Activated B cell treated with CpG ODN at 0.5 μM for 24 hours (primary cell): ENCODE data around the gene SLC2A8. TPM values are rescaled to one million over a fixed set of nuclear protein-coding genes. Genes with fewer than 3 reads are reported as not detected.

Source experiments
- ATAC-seq: fragments of 200-7000 bp; cut with Tn5 transposase; one replicate; pipeline ENCODE4 v1.10.0; 2021; ENCODE audit warnings: low read depth, mild to moderate bottlenecking, moderate library complexity
- CTCF ChIA-PET: fragments of 350-600 bp; sonication (Branson Sonifier 250); formaldehyde crosslinking; loops from one replicate; lab custom pipeline; 2021; ENCODE audit warnings: antibody characterized with exemption; lab: Charles Lee
- POLR2A ChIA-PET: fragments of 350-600 bp; sonication (Branson Sonifier 250); formaldehyde crosslinking; loops from one replicate; lab custom pipeline; 2021; ENCODE audit warnings: antibody characterized with exemption; lab: Charles Lee
- DNase-seq: peaks from one replicate; pipeline ENCODE4 v3.0.0; 2022
- H3K27ac Mint-ChIP-seq: one replicate; pipeline ENCODE4 v1.8.0; 2020; ENCODE audit warnings: mixed read lengths
- H3K27me3 Mint-ChIP-seq: one replicate; pipeline ENCODE4 v1.8.0; 2021; ENCODE audit warnings: mixed read lengths
- H3K36me3 Mint-ChIP-seq: one replicate; pipeline ENCODE4 v1.8.0; 2021; ENCODE audit warnings: low read depth, mixed read lengths
- H3K4me1 Mint-ChIP-seq: one replicate; pipeline ENCODE4 v1.8.0; 2021; ENCODE audit warnings: mixed read lengths
- H3K4me3 Mint-ChIP-seq: one replicate; pipeline ENCODE4 v1.8.0; 2020; ENCODE audit warnings: mild to moderate bottlenecking, mixed read lengths
- H3K9me3 Mint-ChIP-seq: one replicate; pipeline ENCODE4 v1.8.0; 2020; ENCODE audit warnings: mixed read lengths
- CTCF ChIP-seq: fragments of 200-600 bp; IDR thresholded peaks from one replicate; pipeline ENCODE4 v1.8.0; 2022; ENCODE audit warnings: antibody characterized with exemption, mild to moderate bottlenecking
- intact Hi-C: fragments of 100-400 bp; cut with micrococcal nuclease; formaldehyde crosslinking; loops from one replicate; pipeline ENCODE4 v1.15.1; 2024
- total RNA-seq: library from RNA; stranded (reverse); gene quantifications from 2 replicates; pipeline ENCODE4 v1.2.3, GENCODE V29; 2022

SLC2A8 gene
- total RNA-seq, 1 donor from 2014 or later, result 17.1 TPM

GRCh38 chr9:127422787-127423186, 25.8 kb downstream of the SLC2A8 start:
- POLR2A ChIA-PET, result interaction anchor here (2.0 to 2.5 kb wide), 2 partner anchors 28 to 199 kb away, joined by 12 to 39 read pairs; partner anchors contain the start of genes LRSAM1 and RPL12
- H3K4me3 Mint-ChIP-seq, result peak overlapping the region; percentile 99
- TF ChIP-seq CTCF, result no peak
- H3K27ac Mint-ChIP-seq, result peak overlapping the region; percentile 98
- ATAC-seq, result no peak
- no peak for DNase-seq
- H3K36me3 Mint-ChIP-seq, result peaks cover 17% of the 10 kb centered on the region
- H3K9me3 Mint-ChIP-seq, result no peaks in the 10 kb centered on the region
- peaks cover 45% of the 10 kb centered on the region for H3K4me1 Mint-ChIP-seq
- CTCF ChIA-PET, result no interaction called here
- no peaks in the 10 kb centered on the region for H3K27me3 Mint-ChIP-seq
- intact Hi-C loops, result no loop called here

GRCh38 chr9:127423476-127423933, 26.5 kb downstream of the SLC2A8 start:
- H3K9me3 Mint-ChIP-seq, result no peaks in the 10 kb centered on the region
- H3K4me3 Mint-ChIP-seq, result peak overlapping the region; percentile 99
- H3K27me3 Mint-ChIP-seq, result no peaks in the 10 kb centered on the region
- no peak for ATAC-seq
- DNase-seq, result no peak
- ChIA-PET CTCF (interaction anchor here (1.3 kb wide), 1 partner anchor 209 kb away, joined by 3 read pairs; no protein-coding TSS in a partner anchor), POLR2A (interaction anchor here (1.0 to 2.5 kb wide), 9 partner anchors 10 to 1129 kb away, joined by 3 to 39 read pairs (median 6); partner anchors contain the start of genes LRSAM1, RPL12, SLC2A8 and SPTAN1)
- TF ChIP-seq CTCF, result no peak
- intact Hi-C loops, result no loop called here
- H3K27ac Mint-ChIP-seq, result peak overlapping the region; percentile 98
- H3K4me1 Mint-ChIP-seq, result peaks cover 46% of the 10 kb centered on the region
- H3K36me3 Mint-ChIP-seq, result peaks cover 22% of the 10 kb centered on the region

DNA sequence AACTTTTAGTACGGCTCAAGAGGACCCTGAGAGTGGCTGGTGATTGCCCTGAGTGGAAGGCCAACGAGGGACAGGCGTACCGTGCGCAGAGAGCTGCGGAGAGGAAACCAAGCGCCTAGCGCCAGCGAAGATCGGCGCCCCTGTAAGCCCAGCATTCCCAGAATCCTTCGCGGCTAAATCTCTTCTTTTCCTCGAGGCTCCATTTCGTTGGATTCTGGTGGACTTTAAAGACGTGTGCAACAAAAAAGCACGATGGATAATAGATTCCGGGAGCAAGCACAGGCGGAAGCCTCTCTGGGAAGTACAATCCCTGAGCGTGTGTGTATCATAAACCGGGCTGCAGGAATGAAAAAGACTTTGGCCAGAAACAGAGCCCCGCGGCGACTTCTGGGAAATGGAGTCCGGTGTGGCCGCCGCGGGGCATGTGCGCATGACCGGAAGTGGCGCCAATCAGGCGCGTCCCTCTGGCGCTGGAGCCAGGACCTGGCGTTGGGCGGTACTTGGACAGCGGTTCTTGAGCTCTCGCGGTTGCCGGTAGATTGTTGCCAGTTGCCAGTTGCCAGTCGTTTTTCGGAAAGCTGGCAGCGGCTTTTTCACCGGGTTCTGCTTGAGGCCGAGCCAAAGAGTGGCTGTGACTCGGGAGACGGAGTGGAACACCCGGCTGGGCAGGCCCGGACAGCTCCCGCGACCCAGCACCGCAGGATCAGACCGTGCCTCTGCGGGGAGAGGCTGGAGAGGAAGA, 27.1 kb downstream of the SLC2A8 start, which contains the start of gene ZNF79:
Gene ZNF79, plus strand, starts transcription at position 449 of the 742 bp plus-strand sequence. CDS start 406 bp downstream, outside the sequence.
- Mint-ChIP-seq H3K27ac (peak within 1 kb of the TSS; percentile 98), H3K36me3 (peaks cover 27% of the 10 kb centered on the region), H3K4me3 (peak within 1 kb of the TSS; percentile 99), H3K27me3 (no peaks in the 10 kb centered on the region), H3K9me3 (no peaks in the 10 kb centered on the region), H3K4me1 (peaks cover 41% of the 10 kb centered on the region)
- CTCF ChIA-PET, result interaction anchor here (1.3 kb wide), 1 partner anchor 210 kb away, joined by 3 read pairs; no protein-coding TSS in a partner anchor
- no peak for TF ChIP-seq CTCF
- intact Hi-C loops, result loop anchor here (1.0 to 2.0 kb wide), 4 partner anchors 27 to 209 kb away; partner anchors contain the start of genes LRSAM1, RPL12 and SLC2A8
- POLR2A ChIA-PET, result interaction anchor here (0.6 to 2.5 kb wide), 15 partner anchors 8 to 1128 kb away, joined by 3 to 39 read pairs (median 4); partner anchors contain the start of genes LRSAM1, RPL12, SLC2A8 and SPTAN1
- DNase-seq (peak; percentile 93), ATAC-seq (peak; percentile 94)

DNA sequence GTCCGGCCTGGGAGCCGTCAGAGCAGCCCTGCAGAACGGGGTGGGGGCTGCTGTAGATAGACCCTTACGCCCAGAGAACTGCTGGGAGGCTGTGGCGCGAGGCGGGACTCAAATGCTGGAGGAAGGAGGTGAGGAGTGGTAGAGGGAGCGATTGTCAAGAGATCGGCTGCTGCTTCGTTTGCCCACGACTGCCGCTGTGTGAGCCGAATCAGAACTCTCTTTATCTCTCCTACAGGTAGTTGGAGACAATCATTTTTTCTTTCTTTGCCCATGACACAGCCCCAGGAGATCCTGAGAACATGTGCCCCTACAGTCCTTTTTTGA, 27.7 kb downstream of the SLC2A8 start:
- no peaks in the 10 kb centered on the region for H3K9me3 Mint-ChIP-seq
- DNase-seq (no peak), ATAC-seq (no peak)
- POLR2A ChIA-PET, result interaction anchor here (0.6 to 2.5 kb wide), 14 partner anchors 9 to 1128 kb away, joined by 3 to 39 read pairs (median 4); partner anchors contain the start of genes LRSAM1, RPL12, SLC2A8 and SPTAN1
- H3K27ac Mint-ChIP-seq, result peak overlapping the region; percentile 98
- peaks cover 30% of the 10 kb centered on the region for H3K36me3 Mint-ChIP-seq
- H3K4me3 Mint-ChIP-seq, result peak overlapping the region; percentile 99
- H3K27me3 Mint-ChIP-seq, result no peaks in the 10 kb centered on the region
- peaks cover 41% of the 10 kb centered on the region for H3K4me1 Mint-ChIP-seq
- no peak for TF ChIP-seq CTCF
- intact Hi-C loops, result loop anchor here (1.0 to 2.0 kb wide), 4 partner anchors 27 to 210 kb away; partner anchors contain the start of genes LRSAM1, RPL12 and SLC2A8
- CTCF ChIA-PET, result interaction anchor here (1.3 kb wide), 1 partner anchor 210 kb away, joined by 3 read pairs; no protein-coding TSS in a partner anchor

- no peak for TF ChIP-seq CTCF
- no peaks in the 10 kb centered on the region for H3K27me3 Mint-ChIP-seq
- POLR2A ChIA-PET, result no interaction called here
- peak overlapping the region; percentile 33 for H3K4me3 Mint-ChIP-seq
- ATAC-seq, result no peak
- H3K36me3 Mint-ChIP-seq, result peaks cover 45% of the 10 kb centered on the region
- H3K27ac Mint-ChIP-seq, result no peak overlapping the region
- peaks cover 41% of the 10 kb centered on the region for H3K4me1 Mint-ChIP-seq
- CTCF ChIA-PET, result no interaction called here
- intact Hi-C loops, result no loop called here
- no peaks in the 10 kb centered on the region for H3K9me3 Mint-ChIP-seq
- DNase-seq, result no peak
Measured at GRCh38 chr9:127426756-127427155, 29.8 kb downstream of the SLC2A8 start.
